Neural cell (in vitro differentiated cells): ENCODE data around the gene METRN. TPM values are rescaled to one million over a fixed set of nuclear protein-coding genes. Genes with fewer than 3 reads are reported as not detected.

Source experiments
- H2AFZ ChIP-seq: fragments of 200-600, 300-800 bp; sonication (generic), shearing (Covaris generic); 2 replicates; pipeline ENCODE4 v1.6.0; 2014; ENCODE audit warnings: low read depth, mild to moderate bottlenecking, antibody characterized with exemption, low read length, moderate library complexity
- H3F3A ChIP-seq: fragments of 200-600 bp; shearing (Covaris generic); 2 replicates; pipeline ENCODE4 v1.6.1; 2016; ENCODE audit warnings: mild to moderate bottlenecking, moderate library complexity, mixed read lengths, antibody characterized with exemption, low read length; ENCODE audit not compliant: insufficient read depth, poor library complexity, severe bottlenecking
- H3K27ac ChIP-seq: fragments of 200-600, 300-800 bp; sonication (generic), shearing (Covaris generic); 2 replicates; pipeline ENCODE4 v1.5.1; 2014; ENCODE audit warnings: mild to moderate bottlenecking, low read length, moderate library complexity
- H3K27me3 ChIP-seq: fragments of 300-800, 200-600 bp; sonication (generic), shearing (Covaris generic); 2 replicates; pipeline ENCODE4 v1.6.0; 2014; ENCODE audit warnings: mild to moderate bottlenecking, low read depth, low read length, moderate library complexity; ENCODE audit not compliant: insufficient read depth
- H3K36me3 ChIP-seq: fragments of 300-800, 200-600 bp; sonication (generic), shearing (Covaris generic); 2 replicates; pipeline ENCODE4 v1.5.1; 2014; ENCODE audit warnings: mild to moderate bottlenecking, antibody characterized with exemption, low read length, moderate library complexity; ENCODE audit not compliant: insufficient read depth
- H3K4me2 ChIP-seq: fragments of 300-800, 200-600 bp; sonication (generic), shearing (Covaris generic); 2 replicates; pipeline ENCODE4 v1.6.0; 2014; ENCODE audit warnings: mild to moderate bottlenecking, low read length
- H3K4me3 ChIP-seq: fragments of 300-800, 200-600 bp; sonication (generic), shearing (Covaris generic); 2 replicates; pipeline ENCODE4 v1.5.1; 2014; ENCODE audit warnings: mild to moderate bottlenecking, low read length, moderate library complexity
- H3K79me2 ChIP-seq: fragments of 200-600 bp; shearing (Covaris generic); replicated peaks from 2 replicates; pipeline ENCODE4 v1.6.0; 2014; ENCODE audit warnings: mild to moderate bottlenecking, low read length, moderate library complexity; ENCODE audit not compliant: insufficient read depth
- H3K9ac ChIP-seq: fragments of 300-800, 200-600 bp; sonication (generic), shearing (Covaris generic); 2 replicates; pipeline ENCODE4 v1.6.1; 2016; ENCODE audit warnings: mild to moderate bottlenecking, low read length, mixed read lengths
- H3K9me2 ChIP-seq: fragments of 200-600 bp; shearing (Covaris generic); 2 replicates; pipeline ENCODE4 v1.6.1; 2016; ENCODE audit warnings: mild to moderate bottlenecking, low read length, mixed read lengths; ENCODE audit not compliant: insufficient read depth
- H3K9me3 ChIP-seq: fragments of 200-600, 300-800 bp; sonication (generic), shearing (Covaris generic); 2 replicates; pipeline ENCODE4 v1.6.1; 2016; ENCODE audit warnings: mild to moderate bottlenecking, mixed run types, low read length, moderate library complexity, mixed read lengths
- H4K20me1 ChIP-seq: fragments of 200-600 bp; shearing (Covaris generic); 2 replicates; pipeline ENCODE4 v1.6.1; 2016; ENCODE audit warnings: mild to moderate bottlenecking, mixed run types; ENCODE audit not compliant: insufficient read depth
- CTCF ChIP-seq: fragments of 450-650 bp; IDR thresholded peaks from 2 replicates; pipeline ENCODE4 v1.5.1; 2014; ENCODE audit warnings: antibody characterized with exemption, mild to moderate bottlenecking, moderate library complexity; ENCODE audit not compliant: poor library complexity, severe bottlenecking
- EP300 ChIP-seq: fragments of 450-650 bp; conservative IDR thresholded peaks from 2 replicates; pipeline ENCODE4 v1.6.1; 2014; ENCODE audit warnings: antibody characterized with exemption, mild to moderate bottlenecking, moderate library complexity; ENCODE audit not compliant: poor library complexity, severe bottlenecking
- EZH2 ChIP-seq: fragments of 200-600, 300-800 bp; shearing (Covaris generic), sonication (generic); IDR thresholded peaks from 2 replicates; pipeline ENCODE4 v1.6.1; 2014; ENCODE audit warnings: antibody characterized with exemption, low read length, borderline replicate concordance, mild to moderate bottlenecking; ENCODE audit not compliant: insufficient read depth, poor library complexity, severe bottlenecking
- MXI1 ChIP-seq: fragments of 450-650 bp; conservative IDR thresholded peaks from 2 replicates; pipeline ENCODE4 v1.6.1; 2014; ENCODE audit warnings: antibody characterized with exemption, mild to moderate bottlenecking; ENCODE audit not compliant: poor library complexity, severe bottlenecking
- POLR2AphosphoS5 ChIP-seq: IDR thresholded peaks from 2 replicates; pipeline ENCODE4 v1.6.1; 2012
- RAD21 ChIP-seq: fragments of 450-650 bp; conservative IDR thresholded peaks from 2 replicates; pipeline ENCODE4 v1.6.1; 2014; ENCODE audit warnings: antibody characterized with exemption, mild to moderate bottlenecking, moderate library complexity
- SMC3 ChIP-seq: fragments of 450-650 bp; conservative IDR thresholded peaks from 2 replicates; pipeline ENCODE4 v1.6.1; 2014; ENCODE audit warnings: antibody characterized with exemption, mild to moderate bottlenecking, moderate library complexity; ENCODE audit not compliant: poor library complexity
- TAF1 ChIP-seq: IDR thresholded peaks from 2 replicates; pipeline ENCODE4 v1.6.1; 2012; ENCODE audit warnings: low read depth
- polyA plus RNA-seq: library from polyadenylated mRNA; depleted of rRNA; stranded (reverse); fragments of >200 nt; gene quantifications from 2 replicates; pipeline ENCODE4 v1.2.3, GENCODE V29; 2014
- TF ChIP-seq, protein P1 (sequence below): IDR thresholded peaks from 2 replicates; pipeline ENCODE4 v1.6.1; 2012; ENCODE audit warnings: borderline replicate concordance

Gene METRN
- polyA plus RNA-seq, 1 donor from 2014 or later = 37.6 TPM

- no peaks in the 10 kb centered on the region for H3K36me3 ChIP-seq
- H3K4me3 ChIP-seq = no peak overlapping the region
- no peaks in the 10 kb centered on the region for H3K9me2 ChIP-seq
- H3K9me3 ChIP-seq = no peaks in the 10 kb centered on the region
- H3K27me3 ChIP-seq = peaks cover 7% of the 10 kb centered on the region
- no peaks in the 10 kb centered on the region for H4K20me1 ChIP-seq
- no peaks in the 10 kb centered on the region for H3K79me2 ChIP-seq
- H3K9ac ChIP-seq = no peak overlapping the region
- H3F3A ChIP-seq = no peaks in the 10 kb centered on the region
- no peak for TF ChIP-seq SMC3
- TF ChIP-seq EP300 = no peak
- no peak for TF ChIP-seq CTCF
- TF ChIP-seq RAD21 = no peak
- TF ChIP-seq TAF1 = no peak
- TF ChIP-seq MXI1 = no peak
- no peak for TF ChIP-seq EZH2
- TF ChIP-seq, protein P1, sequence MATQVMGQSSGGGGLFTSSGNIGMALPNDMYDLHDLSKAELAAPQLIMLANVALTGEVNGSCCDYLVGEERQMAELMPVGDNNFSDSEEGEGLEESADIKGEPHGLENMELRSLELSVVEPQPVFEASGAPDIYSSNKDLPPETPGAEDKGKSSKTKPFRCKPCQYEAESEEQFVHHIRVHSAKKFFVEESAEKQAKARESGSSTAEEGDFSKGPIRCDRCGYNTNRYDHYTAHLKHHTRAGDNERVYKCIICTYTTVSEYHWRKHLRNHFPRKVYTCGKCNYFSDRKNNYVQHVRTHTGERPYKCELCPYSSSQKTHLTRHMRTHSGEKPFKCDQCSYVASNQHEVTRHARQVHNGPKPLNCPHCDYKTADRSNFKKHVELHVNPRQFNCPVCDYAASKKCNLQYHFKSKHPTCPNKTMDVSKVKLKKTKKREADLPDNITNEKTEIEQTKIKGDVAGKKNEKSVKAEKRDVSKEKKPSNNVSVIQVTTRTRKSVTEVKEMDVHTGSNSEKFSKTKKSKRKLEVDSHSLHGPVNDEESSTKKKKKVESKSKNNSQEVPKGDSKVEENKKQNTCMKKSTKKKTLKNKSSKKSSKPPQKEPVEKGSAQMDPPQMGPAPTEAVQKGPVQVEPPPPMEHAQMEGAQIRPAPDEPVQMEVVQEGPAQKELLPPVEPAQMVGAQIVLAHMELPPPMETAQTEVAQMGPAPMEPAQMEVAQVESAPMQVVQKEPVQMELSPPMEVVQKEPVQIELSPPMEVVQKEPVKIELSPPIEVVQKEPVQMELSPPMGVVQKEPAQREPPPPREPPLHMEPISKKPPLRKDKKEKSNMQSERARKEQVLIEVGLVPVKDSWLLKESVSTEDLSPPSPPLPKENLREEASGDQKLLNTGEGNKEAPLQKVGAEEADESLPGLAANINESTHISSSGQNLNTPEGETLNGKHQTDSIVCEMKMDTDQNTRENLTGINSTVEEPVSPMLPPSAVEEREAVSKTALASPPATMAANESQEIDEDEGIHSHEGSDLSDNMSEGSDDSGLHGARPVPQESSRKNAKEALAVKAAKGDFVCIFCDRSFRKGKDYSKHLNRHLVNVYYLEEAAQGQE = no peak
- no peak for TF ChIP-seq POLR2AphosphoS5
- no peak overlapping the region for H3K4me2 ChIP-seq
- no peak overlapping the region for H2AFZ ChIP-seq
- no peak overlapping the region for H3K27ac ChIP-seq
Measured at GRCh38 chr16:729768-730665, 15.1 kb downstream of the METRN start.

GRCh38 chr16:730666-731509 lies 16.0 kb downstream of the METRN start:
- no peaks in the 10 kb centered on the region for H4K20me1 ChIP-seq
- H3K36me3 ChIP-seq = no peaks in the 10 kb centered on the region

More at GRCh38 chr16:730666-731509, 16.0 kb downstream of the METRN start:
- H3K4me2 ChIP-seq = no peak overlapping the region
- H3F3A ChIP-seq = no peaks in the 10 kb centered on the region
- TF ChIP-seq POLR2AphosphoS5 = no peak
- TF ChIP-seq SMC3 = no peak
- no peak for TF ChIP-seq CTCF
- TF ChIP-seq MXI1 = no peak
- H3K9me2 ChIP-seq = no peaks in the 10 kb centered on the region
- H3K27ac ChIP-seq = no peak overlapping the region
- peaks cover 7% of the 10 kb centered on the region for H3K27me3 ChIP-seq
- H3K9me3 ChIP-seq = no peaks in the 10 kb centered on the region
- H3K9ac ChIP-seq = no peak overlapping the region
- no peak overlapping the region for H2AFZ ChIP-seq
- H3K4me3 ChIP-seq = no peak overlapping the region
- no peaks in the 10 kb centered on the region for H3K79me2 ChIP-seq
